Uterus (tissue), 2 donors: ENCODE data around the gene PCK1.

Source experiments
- CTCF ChIP-seq, 4 experiments: fragments of 200-600 bp in 2 of 4; fragments of 450-650 bp in 2 of 4; sonication (generic) in 2 of 4; IDR thresholded peaks; one replicate each; pipeline ENCODE4 v1.5.1; 2016 to 2019; ENCODE audit warnings: antibody characterized with exemption in 4 of 4, mild to moderate bottlenecking in 2 of 4, moderate library complexity in 1 of 4
- POLR2A ChIP-seq, 2 donors: fragments of 450-650 bp; IDR thresholded peaks; one replicate each; pipeline ENCODE4 v1.6.1; 2016; ENCODE audit warnings: antibody characterized with exemption in 2 of 2, mild to moderate bottlenecking in 1 of 2, moderate library complexity in 1 of 2

GRCh38 chr20:57584768-57585461 lies 24.0 kb downstream of the PCK1 start:
- TF ChIP-seq CTCF (IDR thresholded peaks at IDR 0.05) (no peak), POLR2A (IDR thresholded peaks at IDR 0.05) (no peak)
